ENCODE results near the gene SEMA4D. TPM values are rescaled to one million over a fixed set of nuclear protein-coding genes. Genes with fewer than 3 reads are reported as not detected.

SEMA4D gene
- total RNA-seq, 4 donors from 2014 or later: 31.1 to 59.2 (median 42.1) TPM

DNA sequence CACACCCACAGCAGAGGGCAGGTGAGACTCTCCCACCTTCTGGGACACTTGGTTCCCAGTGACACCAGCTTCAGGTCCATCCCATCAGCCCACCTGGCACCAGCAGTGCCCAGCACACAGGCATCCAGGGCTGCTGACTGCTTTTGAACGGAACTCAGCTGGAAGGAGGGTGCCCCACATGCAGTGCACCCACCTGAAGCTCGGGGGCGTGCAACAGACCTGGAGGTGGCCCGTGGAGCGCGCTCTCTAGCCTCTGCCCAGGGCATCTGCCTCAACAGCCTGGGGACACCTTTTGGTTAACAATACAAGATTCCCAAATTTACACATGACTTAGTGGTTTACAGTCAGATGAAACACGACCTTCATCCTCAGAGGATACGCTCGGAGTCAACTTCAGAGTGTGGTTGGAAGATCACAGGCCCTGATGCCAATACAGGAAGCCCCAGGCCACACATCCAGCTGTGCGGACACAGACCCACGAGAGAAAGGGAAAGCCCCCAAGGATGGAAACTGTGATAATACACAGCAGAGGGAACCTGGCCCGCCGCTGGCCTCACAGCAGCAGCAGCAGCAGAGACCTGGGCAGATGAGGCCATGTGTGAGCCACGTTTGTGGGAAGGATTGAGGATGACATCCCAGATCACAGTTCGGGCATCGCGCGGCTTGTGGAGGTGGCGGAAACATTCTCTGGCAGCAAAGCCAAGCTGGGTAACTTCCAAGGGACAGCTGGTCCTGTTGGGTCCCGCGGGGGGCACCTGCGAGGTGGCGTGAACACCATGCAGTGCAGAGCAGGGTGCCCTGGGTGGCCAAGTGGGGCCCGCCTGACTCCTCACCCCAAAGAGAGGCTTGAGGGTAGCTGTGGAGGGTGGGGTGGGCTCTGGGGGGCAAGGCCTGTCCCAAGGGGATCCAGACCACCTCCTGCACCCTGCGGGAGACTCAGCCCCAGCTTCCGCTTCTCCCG lies 115.6 kb downstream of the SEMA4D start:
- no peak for DNase-seq (ENCODE audit: low spot score in 2 of 2)
- WGBS, 2 donors: 82 to 83% methylated on average over 23 to 27 of the region's 27 CpGs
- H3K4me3 ChIP-seq (ENCODE audit: low read depth, poor library complexity, severe bottlenecking): no peak overlapping the region
- no peak for TF ChIP-seq POLR2A (IDR thresholded peaks at IDR 0.05)
- TF ChIP-seq, protein P1, sequence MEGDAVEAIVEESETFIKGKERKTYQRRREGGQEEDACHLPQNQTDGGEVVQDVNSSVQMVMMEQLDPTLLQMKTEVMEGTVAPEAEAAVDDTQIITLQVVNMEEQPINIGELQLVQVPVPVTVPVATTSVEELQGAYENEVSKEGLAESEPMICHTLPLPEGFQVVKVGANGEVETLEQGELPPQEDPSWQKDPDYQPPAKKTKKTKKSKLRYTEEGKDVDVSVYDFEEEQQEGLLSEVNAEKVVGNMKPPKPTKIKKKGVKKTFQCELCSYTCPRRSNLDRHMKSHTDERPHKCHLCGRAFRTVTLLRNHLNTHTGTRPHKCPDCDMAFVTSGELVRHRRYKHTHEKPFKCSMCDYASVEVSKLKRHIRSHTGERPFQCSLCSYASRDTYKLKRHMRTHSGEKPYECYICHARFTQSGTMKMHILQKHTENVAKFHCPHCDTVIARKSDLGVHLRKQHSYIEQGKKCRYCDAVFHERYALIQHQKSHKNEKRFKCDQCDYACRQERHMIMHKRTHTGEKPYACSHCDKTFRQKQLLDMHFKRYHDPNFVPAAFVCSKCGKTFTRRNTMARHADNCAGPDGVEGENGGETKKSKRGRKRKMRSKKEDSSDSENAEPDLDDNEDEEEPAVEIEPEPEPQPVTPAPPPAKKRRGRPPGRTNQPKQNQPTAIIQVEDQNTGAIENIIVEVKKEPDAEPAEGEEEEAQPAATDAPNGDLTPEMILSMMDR (IDR thresholded peaks at IDR 0.05): no peak
- intact Hi-C loops (cut with DNase I; ENCODE audit: low total_unique reads): no loop called here

DNA sequence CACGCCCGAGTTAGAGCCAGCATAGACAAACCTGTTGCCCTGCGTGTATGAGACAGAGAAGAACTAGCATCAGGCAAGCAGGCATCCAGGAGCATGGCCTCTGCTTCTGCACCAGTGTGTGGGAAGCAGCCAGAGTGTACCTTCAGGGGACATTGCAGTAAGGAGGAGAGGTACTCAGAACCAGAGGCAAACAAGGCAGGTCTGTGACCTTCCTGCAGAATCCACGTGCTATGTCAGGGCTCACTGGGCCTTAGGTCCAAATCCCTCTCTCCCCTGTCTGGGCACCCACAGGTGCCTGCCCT lies 116.7 kb downstream of the SEMA4D start:
- intact Hi-C loops (cut with DNase I; ENCODE audit: low total_unique reads): no loop called here
- no peak overlapping the region for H3K4me3 ChIP-seq (ENCODE audit: low read depth, poor library complexity, severe bottlenecking)
- TF ChIP-seq, protein P1 (IDR thresholded peaks at IDR 0.05): no peak
- TF ChIP-seq POLR2A (IDR thresholded peaks at IDR 0.05): no peak
- no peak for DNase-seq (ENCODE audit: low spot score in 2 of 2)
- 87 to 96% methylated on average over 4 of the region's 4 CpGs for WGBS, 2 donors

DNA sequence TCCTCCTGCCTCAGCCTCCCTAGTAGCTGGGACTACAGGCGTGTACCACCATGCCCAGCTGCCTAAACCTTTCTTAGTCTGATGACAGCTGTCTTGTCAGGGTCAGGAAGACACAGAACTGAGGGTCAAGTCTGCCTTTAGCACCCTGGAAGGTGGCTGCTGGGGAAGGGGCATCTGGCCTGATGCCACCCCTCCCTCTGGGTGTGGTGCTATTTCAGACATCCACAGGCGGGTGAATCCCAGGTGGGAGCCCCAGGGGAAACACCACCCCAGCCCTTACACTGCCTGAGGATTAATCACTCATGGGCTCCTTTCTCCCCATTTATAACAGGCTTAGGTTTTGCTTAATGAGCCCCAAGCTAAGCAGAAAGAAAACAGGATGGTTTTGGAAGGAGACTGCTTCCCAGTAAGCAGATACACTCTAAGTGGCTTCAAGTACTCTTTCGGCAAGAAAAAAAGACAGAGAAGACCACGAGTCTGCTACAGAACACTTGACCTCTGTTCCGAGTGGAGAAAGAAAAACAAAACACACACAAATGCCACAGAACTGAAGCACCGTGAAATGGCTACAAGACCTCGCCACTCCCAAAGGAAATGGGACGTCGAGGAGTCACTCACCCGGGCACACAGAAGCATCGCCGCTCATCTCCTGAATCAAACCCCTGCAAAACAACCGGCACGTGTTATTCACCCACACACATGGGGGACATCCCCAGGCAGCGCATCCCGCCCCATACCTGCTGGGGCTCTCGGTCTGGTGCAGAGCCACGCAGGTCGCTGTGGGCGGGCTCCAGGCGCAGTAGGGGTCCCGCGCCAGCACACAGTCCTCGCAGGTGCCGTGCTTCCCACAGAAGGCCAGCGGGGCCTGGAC lies 117.2 kb downstream of the SEMA4D start:
- no peak for DNase-seq (ENCODE audit: low spot score in 2 of 2)
- TF ChIP-seq, protein P1 (IDR thresholded peaks at IDR 0.05): no peak
- no peak for TF ChIP-seq POLR2A (IDR thresholded peaks at IDR 0.05)
- no peak overlapping the region for H3K4me3 ChIP-seq (ENCODE audit: low read depth, poor library complexity, severe bottlenecking)
- 92 to 93% methylated on average over 26 of the region's 26 CpGs for WGBS, 2 donors
- intact Hi-C loops (cut with DNase I; ENCODE audit: low total_unique reads): no loop called here

DNA sequence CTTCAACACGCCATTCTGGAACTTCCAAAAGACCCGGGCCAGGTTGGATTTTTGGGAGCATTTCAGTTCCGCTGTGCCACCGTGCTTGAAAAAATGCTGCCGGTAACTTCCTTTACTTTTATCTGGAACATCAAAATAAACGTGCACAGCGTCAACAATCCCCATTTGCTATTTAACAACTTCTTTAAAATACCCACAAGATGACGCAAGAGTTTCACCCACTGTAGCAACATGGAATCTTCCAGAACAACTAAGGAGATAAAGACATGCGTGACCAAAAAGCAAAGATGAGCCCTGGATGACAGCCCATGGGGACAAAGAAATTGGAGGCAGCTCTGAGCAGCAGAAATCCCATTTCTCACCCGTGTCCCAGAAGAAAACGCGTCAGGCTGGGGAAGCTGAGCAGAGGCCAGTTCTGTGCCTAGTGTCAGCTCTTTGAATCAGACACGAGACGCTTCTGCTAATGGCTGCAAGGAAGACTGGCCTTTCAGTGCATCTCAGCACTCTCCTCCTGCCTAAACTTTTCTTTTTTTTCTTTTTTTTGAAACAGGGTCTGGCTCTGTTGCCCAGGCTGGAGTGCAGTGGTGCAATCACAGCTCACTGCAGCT lies 118.3 kb downstream of the SEMA4D start:
- no peak overlapping the region for H3K4me3 ChIP-seq (ENCODE audit: low read depth, poor library complexity, severe bottlenecking)
- 87 to 89% methylated on average over 14 of the region's 14 CpGs for WGBS, 2 donors
- no peak for TF ChIP-seq POLR2A (IDR thresholded peaks at IDR 0.05)
- TF ChIP-seq, protein P1 (IDR thresholded peaks at IDR 0.05): no peak
- no peak for DNase-seq (ENCODE audit: low spot score in 2 of 2)
- intact Hi-C loops (cut with DNase I; ENCODE audit: low total_unique reads): no loop called here

DNA sequence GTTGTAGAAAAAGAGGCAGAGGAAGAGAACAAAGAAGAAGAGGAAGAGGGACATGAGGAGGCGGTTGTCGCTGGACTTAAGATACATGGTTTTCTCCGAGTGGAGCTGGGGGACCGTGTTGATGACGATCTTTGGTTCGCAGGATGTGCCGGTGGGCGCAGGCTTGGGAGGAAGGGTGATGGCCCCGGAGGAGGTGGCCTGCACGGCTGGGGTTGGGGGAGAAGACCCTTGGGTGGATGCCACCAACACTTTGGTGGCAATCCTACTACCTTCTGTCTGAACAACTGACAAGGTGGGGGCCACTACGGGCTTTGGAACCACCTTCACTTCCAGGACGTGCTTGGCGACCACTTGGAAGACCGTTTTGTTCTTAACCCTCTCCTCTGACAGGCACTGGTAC lies 118.9 kb downstream of the SEMA4D start:
- TF ChIP-seq, protein P1 (IDR thresholded peaks at IDR 0.05): no peak
- no peak for TF ChIP-seq POLR2A (IDR thresholded peaks at IDR 0.05)
- WGBS, 2 donors: 95 to 96% methylated on average over 14 of the region's 14 CpGs
- H3K4me3 ChIP-seq (ENCODE audit: low read depth, poor library complexity, severe bottlenecking): no peak overlapping the region
- DNase-seq (ENCODE audit: low spot score in 2 of 2): no peak
- intact Hi-C loops (cut with DNase I; ENCODE audit: low total_unique reads): no loop called here
